Activated CD8-positive, alpha-beta T cell treated with anti-CD3 and anti-CD28 coated beads, Interleukin-2, amount 10 ng/mL, durations not matched to agents 7 days and 5 days (primary cell): ENCODE data around the gene TNFAIP8L3. TPM values are rescaled to one million over a fixed set of nuclear protein-coding genes. Genes with fewer than 3 reads are reported as not detected.
"Not testable (repeated sequence)": the region's sequence is repeated elsewhere in the genome, so short reads cannot be mapped to it uniquely, and the experiment has no call there.

Experiments
- ATAC-seq: fragments of 150-1000 bp; cut with Tn5 transposase; one replicate; pipeline ENCODE4 v1.10.0; 2021; ENCODE audit warnings: moderate library complexity
- CTCF ChIA-PET: fragments of 350-600 bp; sonication (Branson Sonifier 250); formaldehyde crosslinking; loops from one replicate; lab custom pipeline; 2021; ENCODE audit warnings: antibody characterized with exemption; lab: Charles Lee
- POLR2A ChIA-PET: fragments of 350-600 bp; sonication (Branson Sonifier 250); formaldehyde crosslinking; loops from one replicate; lab custom pipeline; 2021; ENCODE audit warnings: antibody characterized with exemption; lab: Charles Lee
- DNase-seq: peaks from one replicate; pipeline ENCODE4 v3.0.0-alpha.2; 2020
- H3K27ac Mint-ChIP-seq: one replicate; pipeline ENCODE4 v1.8.0; 2021; ENCODE audit warnings: mild to moderate bottlenecking, mixed read lengths
- H3K27me3 Mint-ChIP-seq: one replicate; pipeline ENCODE4 v1.8.0; 2021; ENCODE audit warnings: low read depth, mixed read lengths
- H3K36me3 Mint-ChIP-seq: one replicate; pipeline ENCODE4 v1.8.0; 2021; ENCODE audit warnings: low read depth, mixed read lengths
- H3K4me1 Mint-ChIP-seq: one replicate; pipeline ENCODE4 v1.8.0; 2021; ENCODE audit warnings: low read depth, mixed read lengths
- H3K4me3 Mint-ChIP-seq: one replicate; pipeline ENCODE4 v1.8.0; 2021; ENCODE audit warnings: mild to moderate bottlenecking, mixed read lengths
- H3K9me3 Mint-ChIP-seq: one replicate; pipeline ENCODE4 v1.8.0; 2022; ENCODE audit warnings: mixed read lengths; ENCODE audit not compliant: insufficient read depth
- total RNA-seq, 2 experiments: library from RNA; stranded (reverse); gene quantifications; one replicate each; pipeline ENCODE4 v1.2.3, GENCODE V29; 2021

Gene TNFAIP8L3
- total RNA-seq, 2 experiments from 2014 or later, result not detected

DNA sequence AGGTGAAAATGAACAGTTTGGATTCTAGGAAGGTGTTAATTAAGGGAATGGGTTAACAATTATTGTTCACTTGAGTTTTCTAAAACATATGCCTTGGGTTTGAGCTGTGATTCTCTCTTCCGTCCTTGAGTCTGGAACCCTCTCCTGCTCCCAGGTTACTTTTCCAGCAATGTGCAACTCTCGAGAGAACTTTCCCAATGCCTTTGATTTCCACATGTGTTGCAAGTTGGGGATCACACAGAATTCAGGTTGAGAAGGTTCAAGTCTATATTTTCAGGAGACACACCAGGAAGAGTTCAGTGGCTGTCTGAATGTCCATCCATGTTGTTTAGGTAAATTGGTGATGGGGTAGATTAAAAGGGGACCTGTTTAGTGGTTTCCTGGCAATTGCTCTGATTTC is 48.7 kb downstream of the TNFAIP8L3 start:
- POLR2A ChIA-PET, result no interaction called here
- H3K27ac Mint-ChIP-seq, result no peak overlapping the region
- H3K4me3 Mint-ChIP-seq, result no peak overlapping the region
- H3K9me3 Mint-ChIP-seq, result no peaks in the 10 kb centered on the region
- peaks cover 3% of the 10 kb centered on the region for H3K4me1 Mint-ChIP-seq
- H3K36me3 Mint-ChIP-seq, result no peaks in the 10 kb centered on the region
- peaks cover 14% of the 10 kb centered on the region for H3K27me3 Mint-ChIP-seq
- ATAC-seq (no peak), DNase-seq (no peak)
- CTCF ChIA-PET, result no interaction called here

DNA sequence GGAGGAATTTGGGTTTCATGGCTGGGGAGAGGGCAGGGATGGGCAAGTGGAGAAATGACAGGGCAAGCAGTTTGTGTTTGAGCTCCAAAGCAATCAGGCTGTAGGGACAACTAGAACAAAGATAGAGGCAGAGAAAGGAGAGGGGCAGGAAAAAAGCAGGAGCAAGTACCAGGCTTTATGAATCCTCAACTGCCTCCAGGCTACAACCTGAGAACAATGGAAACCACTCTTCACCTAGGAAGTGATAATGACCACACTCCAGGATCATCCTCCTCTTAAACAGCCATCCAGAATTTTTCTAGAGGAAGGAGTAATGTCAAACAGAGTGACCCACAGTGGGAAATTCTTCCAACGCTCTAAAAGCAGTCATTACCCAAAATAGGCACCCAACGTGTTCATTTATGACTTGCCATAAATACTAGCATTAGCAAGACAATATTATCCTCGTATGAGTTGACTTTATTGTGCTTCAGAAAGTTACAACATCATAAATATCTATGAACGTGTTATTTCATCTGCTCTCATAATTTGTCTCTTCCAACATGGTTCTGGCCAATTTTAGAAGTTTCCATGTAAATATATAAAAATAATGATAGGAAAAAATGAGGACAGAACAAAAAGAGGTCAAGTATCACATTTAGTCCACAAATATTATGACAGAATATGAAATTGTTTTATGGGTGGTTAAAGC is 50.5 kb downstream of the TNFAIP8L3 start:
- no peak for DNase-seq
- ATAC-seq, result no peak
- ChIA-PET POLR2A (no interaction called here), CTCF (no interaction called here)
- no peak overlapping the region for H3K4me3 Mint-ChIP-seq
- no peak overlapping the region for H3K27ac Mint-ChIP-seq
- H3K27me3 Mint-ChIP-seq, result peaks cover 14% of the 10 kb centered on the region
- H3K9me3 Mint-ChIP-seq, result no peaks in the 10 kb centered on the region
- no peaks in the 10 kb centered on the region for H3K36me3 Mint-ChIP-seq
- peaks cover 2% of the 10 kb centered on the region for H3K4me1 Mint-ChIP-seq

DNA sequence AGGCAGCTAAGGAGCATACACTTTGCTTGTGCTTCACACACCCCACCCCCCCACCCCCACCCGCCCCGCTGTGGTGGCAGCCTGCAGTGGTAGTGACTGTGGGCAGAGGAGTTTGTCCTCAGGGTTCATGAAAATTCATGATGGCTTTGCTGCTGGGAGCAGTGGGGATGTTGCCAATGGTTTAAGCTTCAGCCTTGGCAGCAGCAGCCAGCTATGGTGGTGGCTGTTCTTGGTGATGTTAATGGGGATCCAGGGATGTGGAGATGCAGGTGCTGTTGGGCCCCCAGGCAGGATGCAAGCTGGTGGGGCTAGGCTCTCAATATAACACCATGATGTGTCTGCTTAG is 55.8 kb downstream of the TNFAIP8L3 start:
- POLR2A ChIA-PET, result no interaction called here
- peaks cover 4% of the 10 kb centered on the region for H3K27me3 Mint-ChIP-seq

DNA sequence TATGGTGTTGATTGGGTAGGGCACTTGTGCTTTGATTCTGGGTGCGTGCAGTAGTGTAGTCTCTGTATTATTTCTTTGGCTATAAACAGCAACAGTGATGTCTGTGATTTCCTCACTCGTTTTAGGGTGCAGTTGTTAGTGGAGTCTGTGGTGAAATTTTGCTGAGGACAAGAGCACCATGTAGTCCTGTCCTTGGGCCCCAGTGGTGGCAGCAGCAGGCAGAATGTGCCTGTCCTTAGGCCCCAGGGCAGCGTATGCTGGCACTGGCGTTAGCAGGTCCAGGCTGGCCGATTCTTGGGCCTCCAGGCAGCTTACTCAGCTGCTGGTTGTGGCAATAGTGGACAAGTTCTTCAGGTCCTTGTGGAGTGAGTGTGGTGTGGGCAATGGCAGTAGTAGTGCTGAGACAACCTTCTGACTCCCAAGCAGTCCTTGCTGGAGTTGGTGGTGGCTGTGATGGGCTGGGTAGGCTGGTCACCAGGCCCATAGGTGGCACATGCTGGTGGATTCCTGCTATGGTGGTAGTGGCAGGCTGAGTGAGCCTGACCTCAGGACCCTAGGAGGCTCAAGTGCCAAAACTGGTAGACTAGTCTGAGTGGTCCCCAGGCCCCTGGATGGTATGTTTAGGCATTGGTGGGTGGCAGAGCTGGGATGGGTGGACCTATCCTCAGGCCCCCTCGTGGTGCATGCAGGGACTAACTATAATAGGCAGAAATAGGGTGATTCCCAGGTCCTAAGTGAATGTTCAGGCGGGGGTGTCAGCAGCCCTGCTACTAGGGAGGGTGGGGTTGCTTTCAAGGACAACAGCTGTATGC is 56.3 kb downstream of the TNFAIP8L3 start:
- H3K27me3 Mint-ChIP-seq, result peaks cover under 1% of the 10 kb centered on the region
- H3K4me3 Mint-ChIP-seq, result no peak overlapping the region
- no peaks in the 10 kb centered on the region for H3K36me3 Mint-ChIP-seq
- DNase-seq (no peak), ATAC-seq (no peak)
- ChIA-PET CTCF (no interaction called here), POLR2A (no interaction called here)
- peaks cover 6% of the 10 kb centered on the region for H3K9me3 Mint-ChIP-seq
- H3K4me1 Mint-ChIP-seq, result no peaks in the 10 kb centered on the region
- no peak overlapping the region for H3K27ac Mint-ChIP-seq

More for the DNA sequence above, 55.8 kb downstream of the TNFAIP8L3 start:
- H3K9me3 Mint-ChIP-seq, result peaks cover 6% of the 10 kb centered on the region
- CTCF ChIA-PET, result no interaction called here
- H3K4me1 Mint-ChIP-seq, result no peaks in the 10 kb centered on the region
- no peaks in the 10 kb centered on the region for H3K36me3 Mint-ChIP-seq
- no peak overlapping the region for H3K27ac Mint-ChIP-seq
- ATAC-seq (no peak), DNase-seq (no peak)
- no peak overlapping the region for H3K4me3 Mint-ChIP-seq

DNA sequence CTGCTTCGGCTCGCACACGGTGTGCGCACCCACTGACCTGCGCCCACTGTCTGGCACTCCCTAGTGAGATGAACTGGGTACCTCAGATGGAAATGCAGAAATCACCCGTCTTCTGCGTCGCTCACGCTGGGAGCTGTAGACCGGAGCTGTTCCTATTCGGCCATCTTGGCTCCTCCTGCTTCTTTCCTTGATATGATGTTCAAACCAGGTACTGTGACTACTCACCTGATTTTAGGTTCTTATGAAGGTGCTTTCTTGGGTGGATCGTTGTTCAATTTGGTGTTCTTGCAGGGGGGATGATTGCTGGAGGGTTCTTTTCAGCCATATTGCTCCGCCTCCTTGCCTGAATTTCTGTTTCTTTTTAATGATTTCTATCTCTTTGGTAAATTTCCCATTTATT is 57.2 kb downstream of the TNFAIP8L3 start:
- POLR2A ChIA-PET, H3K4me1 Mint-ChIP-seq, H3K36me3 Mint-ChIP-seq, H3K27me3 Mint-ChIP-seq, H3K9me3 Mint-ChIP-seq, H3K27ac Mint-ChIP-seq, ATAC-seq, H3K4me3 Mint-ChIP-seq, DNase-seq, CTCF ChIA-PET: not testable (repeated sequence)

DNA sequence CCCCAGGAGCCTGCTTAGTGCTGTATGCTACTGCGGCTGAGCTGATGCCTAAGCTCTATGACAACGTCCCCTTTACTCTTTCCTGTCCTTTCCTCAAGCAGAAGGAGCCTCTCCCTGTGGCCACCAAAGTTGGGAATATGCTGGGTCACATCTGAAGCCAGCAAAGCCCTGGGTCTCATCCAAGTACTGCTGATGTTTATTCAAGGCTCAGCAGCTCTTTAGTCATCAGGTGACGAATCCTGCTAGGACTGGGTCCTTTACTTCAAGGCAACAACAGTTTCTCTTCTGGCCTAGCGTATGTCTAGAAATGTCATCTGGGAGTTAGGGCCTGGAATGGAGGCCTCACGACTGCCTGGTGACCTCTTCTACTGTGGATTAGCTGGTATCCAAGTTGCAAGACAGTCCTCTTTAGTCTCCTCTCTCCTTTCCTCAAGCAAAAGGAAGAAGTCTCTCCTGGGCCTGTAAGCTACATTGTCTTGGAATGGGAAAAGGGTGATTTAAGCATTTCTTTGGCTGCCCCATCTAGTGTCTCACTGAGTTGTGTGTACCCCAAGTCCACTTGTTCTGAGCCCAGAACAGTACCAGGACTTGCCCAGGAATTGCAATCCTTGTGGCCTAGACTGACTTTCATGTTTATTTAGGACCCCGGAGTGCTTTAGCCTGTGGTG is 63.9 kb downstream of the TNFAIP8L3 start:
- Mint-ChIP-seq H3K4me3 (no peak overlapping the region), H3K4me1 (no peaks in the 10 kb centered on the region), H3K27ac (no peak overlapping the region), H3K27me3 (no peaks in the 10 kb centered on the region), H3K36me3 (no peaks in the 10 kb centered on the region), H3K9me3 (no peaks in the 10 kb centered on the region)
- POLR2A ChIA-PET, result no interaction called here
- no peak for ATAC-seq
- CTCF ChIA-PET, result interaction anchor here (1.6 kb wide), 1 partner anchor 132 kb away, joined by 3 read pairs; no protein-coding TSS in a partner anchor
- DNase-seq, result no peak

DNA sequence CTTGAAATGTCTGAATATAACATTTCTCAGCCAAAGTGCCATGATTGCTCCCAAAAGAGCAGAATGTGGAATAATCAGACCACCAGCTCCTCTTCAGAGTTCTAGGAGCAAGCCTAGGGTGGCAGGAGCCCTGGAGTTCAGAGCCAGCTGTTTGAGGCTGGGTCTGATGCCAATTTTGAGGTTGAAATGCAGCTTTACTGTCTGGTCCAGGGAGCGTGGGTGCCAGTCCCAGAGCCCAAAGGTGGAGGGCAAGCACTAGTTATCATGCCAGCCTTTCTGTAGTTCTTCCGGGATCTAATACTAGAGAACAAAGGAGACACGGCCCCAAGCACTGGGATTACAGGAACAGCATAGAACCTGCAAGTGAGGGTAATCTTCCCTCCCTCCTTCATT is 69.3 kb downstream of the TNFAIP8L3 start:
- Mint-ChIP-seq H3K9me3 (no peaks in the 10 kb centered on the region), H3K36me3 (no peaks in the 10 kb centered on the region), H3K27ac (no peak overlapping the region), H3K4me1 (no peaks in the 10 kb centered on the region), H3K4me3 (no peak overlapping the region), H3K27me3 (no peaks in the 10 kb centered on the region)
- ATAC-seq, result no peak
- DNase-seq, result no peak
- POLR2A ChIA-PET, result no interaction called here
- CTCF ChIA-PET, result no interaction called here

DNA sequence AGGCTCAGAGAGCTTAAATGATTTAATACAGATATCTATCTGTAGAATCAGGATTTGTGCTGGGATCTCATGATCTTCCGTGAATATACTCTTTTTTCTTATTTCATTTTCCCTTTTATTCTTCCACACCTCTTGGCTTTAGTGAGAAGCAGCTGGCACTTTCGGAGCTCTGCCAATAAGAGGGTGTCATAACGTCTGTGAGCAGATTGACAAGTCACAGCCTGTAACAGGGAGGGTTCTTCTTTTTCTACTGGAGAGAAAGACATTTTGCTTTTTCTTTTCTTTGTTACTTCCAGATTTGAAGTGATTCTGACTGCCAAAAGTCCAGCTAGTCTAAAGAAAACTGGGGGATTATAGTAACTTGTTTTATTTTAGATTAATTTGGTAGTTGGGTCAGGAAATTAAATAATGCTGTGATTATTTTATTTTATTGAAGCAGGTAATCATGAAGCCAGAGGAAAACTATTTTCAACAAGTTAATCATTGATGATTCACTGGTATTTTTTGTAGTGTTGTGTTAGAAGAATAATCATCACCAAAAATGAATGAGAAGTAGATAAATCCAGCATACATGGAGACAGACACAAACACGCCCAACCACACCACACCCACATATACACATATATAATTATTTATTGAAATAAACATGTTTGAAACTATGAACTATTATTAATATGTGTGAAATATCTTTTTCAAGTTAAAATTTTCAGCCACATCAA is 69.8 kb downstream of the TNFAIP8L3 start:
- CTCF ChIA-PET, result no interaction called here
- H3K36me3 Mint-ChIP-seq, result no peaks in the 10 kb centered on the region
- POLR2A ChIA-PET, result no interaction called here
- H3K4me3 Mint-ChIP-seq, result no peak overlapping the region
- H3K27me3 Mint-ChIP-seq, result no peaks in the 10 kb centered on the region
- no peaks in the 10 kb centered on the region for H3K9me3 Mint-ChIP-seq
- no peaks in the 10 kb centered on the region for H3K4me1 Mint-ChIP-seq
- ATAC-seq (no peak), DNase-seq (no peak)
- H3K27ac Mint-ChIP-seq, result no peak overlapping the region

DNA sequence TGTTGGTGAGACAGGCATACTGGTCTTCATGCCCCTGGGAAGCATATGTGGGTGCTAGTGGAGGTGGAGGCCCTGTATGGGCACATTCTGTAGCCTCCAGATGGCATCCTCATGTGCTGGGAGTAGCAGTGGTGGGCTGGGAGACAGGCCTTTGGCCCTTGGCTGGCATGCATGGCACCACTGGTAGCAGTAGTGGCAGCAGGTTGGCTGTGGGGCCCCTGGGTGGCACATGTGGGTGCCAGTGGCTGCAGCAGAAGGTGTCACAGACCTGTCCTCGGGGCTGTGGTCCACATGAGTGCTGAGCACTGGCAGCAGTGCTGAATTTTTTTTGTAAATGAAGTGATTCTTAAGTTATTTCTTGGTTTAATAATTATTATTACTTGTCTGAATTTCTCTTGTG is 71.2 kb downstream of the TNFAIP8L3 start:
- no peaks in the 10 kb centered on the region for H3K27me3 Mint-ChIP-seq
- H3K27ac Mint-ChIP-seq, result no peak overlapping the region

DNA sequence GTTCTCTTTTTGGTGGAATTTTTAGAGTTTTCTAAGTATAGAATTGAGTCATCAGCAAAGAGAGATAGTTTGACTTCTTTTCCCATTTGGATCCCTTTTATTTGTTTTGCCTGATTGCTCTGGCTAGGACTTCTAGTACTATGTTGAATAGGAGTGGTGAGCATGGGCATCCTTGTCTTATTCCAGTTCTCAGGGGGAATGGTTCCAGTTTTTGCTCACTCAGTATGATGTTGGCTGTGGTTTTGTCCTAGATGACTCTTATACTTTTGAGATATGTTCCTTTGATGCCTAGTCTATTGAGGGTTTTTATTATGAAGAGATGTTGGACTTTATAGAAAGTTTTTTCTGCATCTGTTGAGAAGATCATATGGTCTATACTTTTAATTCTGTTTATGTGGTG is 72.5 kb downstream of the TNFAIP8L3 start:
- ChIA-PET CTCF (no interaction called here), POLR2A (no interaction called here)
- no peak overlapping the region for H3K4me3 Mint-ChIP-seq
- no peak overlapping the region for H3K27ac Mint-ChIP-seq
- DNase-seq (no peak), ATAC-seq (no peak)
- no peaks in the 10 kb centered on the region for H3K9me3 Mint-ChIP-seq
- no peaks in the 10 kb centered on the region for H3K27me3 Mint-ChIP-seq
- no peaks in the 10 kb centered on the region for H3K36me3 Mint-ChIP-seq
- no peaks in the 10 kb centered on the region for H3K4me1 Mint-ChIP-seq

More for the DNA sequence above, 71.2 kb downstream of the TNFAIP8L3 start:
- no peaks in the 10 kb centered on the region for H3K36me3 Mint-ChIP-seq
- no peaks in the 10 kb centered on the region for H3K9me3 Mint-ChIP-seq
- ATAC-seq (no peak), DNase-seq (no peak)
- H3K4me1 Mint-ChIP-seq, result no peaks in the 10 kb centered on the region
- no peak overlapping the region for H3K4me3 Mint-ChIP-seq
- ChIA-PET POLR2A (no interaction called here), CTCF (no interaction called here)

DNA sequence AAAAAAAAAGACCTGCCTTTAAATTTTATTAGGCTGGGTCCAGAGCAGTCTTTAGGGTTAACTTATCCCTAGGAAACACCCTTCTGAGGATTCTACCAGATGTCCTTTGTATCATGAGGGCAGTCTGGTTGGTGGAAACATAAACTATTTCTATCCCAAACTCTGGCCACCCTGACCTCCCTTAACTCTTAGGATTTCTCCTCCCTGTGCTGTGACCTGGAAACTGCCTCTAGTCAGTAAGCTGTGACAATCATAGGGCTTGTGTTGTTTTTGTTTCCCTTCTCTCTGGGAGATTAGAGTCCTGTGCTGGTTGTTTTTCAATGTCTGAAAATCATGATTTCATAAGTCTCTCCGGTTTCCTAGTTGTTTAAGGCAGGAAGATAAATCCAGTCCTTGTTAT is 78.1 kb downstream of the TNFAIP8L3 start:
- POLR2A ChIA-PET, result no interaction called here
- H3K27ac Mint-ChIP-seq, result no peak overlapping the region
- CTCF ChIA-PET, result no interaction called here
- no peak for DNase-seq
- ATAC-seq, result no peak
- peaks cover 2% of the 10 kb centered on the region for H3K36me3 Mint-ChIP-seq
- H3K27me3 Mint-ChIP-seq, result no peaks in the 10 kb centered on the region
- H3K4me3 Mint-ChIP-seq, result no peak overlapping the region
- no peaks in the 10 kb centered on the region for H3K9me3 Mint-ChIP-seq
- H3K4me1 Mint-ChIP-seq, result no peaks in the 10 kb centered on the region

DNA sequence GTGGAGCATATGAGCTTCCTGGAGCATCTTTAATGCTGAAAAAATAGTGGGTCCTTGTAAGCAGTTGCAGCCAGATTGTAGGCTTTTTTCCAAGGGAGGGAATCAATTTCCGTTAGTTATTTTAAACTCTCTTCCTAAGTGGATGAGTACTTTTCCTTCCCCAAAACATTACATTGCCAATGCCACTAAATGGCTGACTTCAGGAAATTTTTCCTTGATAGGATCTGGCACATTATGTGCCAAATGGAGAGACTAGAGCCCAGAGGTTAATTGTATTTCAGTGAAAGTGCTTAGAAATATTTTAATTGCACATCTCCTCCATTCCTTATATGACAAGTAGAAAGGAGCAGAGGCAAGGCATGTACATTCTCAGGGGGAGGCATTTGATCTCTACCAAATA is 83.5 kb downstream of the TNFAIP8L3 start:
- ATAC-seq (no peak), DNase-seq (no peak)
- ChIA-PET POLR2A (no interaction called here), CTCF (no interaction called here)
- Mint-ChIP-seq H3K4me1 (no peaks in the 10 kb centered on the region), H3K27me3 (no peaks in the 10 kb centered on the region), H3K27ac (no peak overlapping the region), H3K4me3 (no peak overlapping the region), H3K9me3 (peaks cover 5% of the 10 kb centered on the region), H3K36me3 (peaks cover 30% of the 10 kb centered on the region)
